Uterus (tissue), 2 donors: ENCODE data around the gene LGALS14.

Experiments used
- CTCF ChIP-seq, 4 experiments: fragments of 200-600 bp in 2 of 4; fragments of 450-650 bp in 2 of 4; sonication (generic) in 2 of 4; IDR thresholded peaks; one replicate each; pipeline ENCODE4 v1.5.1; 2016 to 2019; ENCODE audit warnings: antibody characterized with exemption in 4 of 4, mild to moderate bottlenecking in 2 of 4, moderate library complexity in 1 of 4
- POLR2A ChIP-seq, 2 donors: fragments of 450-650 bp; IDR thresholded peaks; one replicate each; pipeline ENCODE4 v1.6.1; 2016; ENCODE audit warnings: antibody characterized with exemption in 2 of 2, mild to moderate bottlenecking in 1 of 2, moderate library complexity in 1 of 2

GRCh38 chr19:39661565-39661964, 42.7 kb upstream of the LGALS14 start:
- no peak for TF ChIP-seq CTCF (IDR thresholded peaks at IDR 0.05)
- TF ChIP-seq POLR2A (IDR thresholded peaks at IDR 0.05): no peak
